HFFc6 (cell line): ENCODE measurements around the gene RELCH. TPM values are rescaled to one million over a fixed set of nuclear protein-coding genes. Genes with fewer than 3 reads are reported as not detected.
A peak's percentile ranks its signal among the peaks of the same experiment; 100 is the strongest.

ENCODE experiments used
- DNase-seq: peaks from one replicate; pipeline ENCODE4 v3.0.0-alpha.2; 2018
- H3K27ac Mint-ChIP-seq: 2 replicates; pipeline ENCODE4 v1.8.0; 2020; ENCODE audit warnings: mild to moderate bottlenecking, mixed read lengths
- H3K27me3 Mint-ChIP-seq: 2 replicates; pipeline ENCODE4 v1.8.0; 2021; ENCODE audit warnings: mild to moderate bottlenecking, moderate library complexity, mixed read lengths; ENCODE audit not compliant: insufficient read depth
- H3K36me3 Mint-ChIP-seq: 2 replicates; pipeline ENCODE4 v1.8.0; 2021; ENCODE audit warnings: low read depth, mixed read lengths
- H3K4me1 Mint-ChIP-seq: 2 replicates; pipeline ENCODE4 v1.8.0; 2020; ENCODE audit warnings: low read depth, mixed read lengths
- H3K4me3 Mint-ChIP-seq: 2 replicates; pipeline ENCODE4 v1.8.0; 2020; ENCODE audit warnings: mild to moderate bottlenecking, moderate library complexity, mixed read lengths
- H3K9me3 Mint-ChIP-seq: 2 replicates; pipeline ENCODE4 v1.8.0; 2020; ENCODE audit warnings: mild to moderate bottlenecking, mixed read lengths
- total RNA-seq, 6 experiments: library from RNA; stranded (reverse); fragmentation: NEBNext Ultra II Directional; extraction: Animal tissue kit (Norgen Biotek cat#: 25700); gene quantifications; 2 replicates in 1 of 6; 3 replicates in 5 of 6; pipeline ENCODE4 v1.2.3, GENCODE V29; 2021
- TF ChIP-seq, protein P1 (sequence below): fragments of 200-600 bp; sonication (generic); IDR thresholded peaks from 2 replicates; pipeline ENCODE4 v1.5.0; 2021; ENCODE audit warnings: antibody characterized with exemption, mild to moderate bottlenecking

RELCH gene
- total RNA-seq, 6 experiments from 2014 or later: 24.6 to 30.3 (median 26.6) TPM

DNA sequence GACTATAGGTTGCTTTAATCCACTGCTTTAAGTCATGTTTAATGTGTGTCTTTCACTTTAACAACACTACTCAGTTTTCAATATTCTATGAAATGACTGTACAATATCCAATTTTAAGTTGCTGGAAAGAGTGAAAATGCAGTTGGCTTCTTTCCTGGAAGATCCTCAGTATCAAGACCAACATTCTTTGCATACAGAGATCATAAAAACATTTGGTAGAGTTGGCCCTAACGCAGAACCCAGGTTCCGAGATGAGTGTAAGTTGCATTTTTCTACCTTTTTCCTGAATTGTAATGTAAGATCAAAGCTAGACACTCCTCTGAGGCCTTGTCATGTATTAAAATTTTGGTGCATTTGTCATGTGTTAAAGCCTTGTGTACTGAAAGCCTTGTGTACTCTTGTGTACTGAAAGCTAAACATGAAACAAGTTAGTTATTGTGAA lies 95.2 kb downstream of the RELCH start:
- Mint-ChIP-seq H3K27me3 (no peaks in the 10 kb centered on the region), H3K9me3 (no peaks in the 10 kb centered on the region)
- DNase-seq: peak; percentile 65

DNA sequence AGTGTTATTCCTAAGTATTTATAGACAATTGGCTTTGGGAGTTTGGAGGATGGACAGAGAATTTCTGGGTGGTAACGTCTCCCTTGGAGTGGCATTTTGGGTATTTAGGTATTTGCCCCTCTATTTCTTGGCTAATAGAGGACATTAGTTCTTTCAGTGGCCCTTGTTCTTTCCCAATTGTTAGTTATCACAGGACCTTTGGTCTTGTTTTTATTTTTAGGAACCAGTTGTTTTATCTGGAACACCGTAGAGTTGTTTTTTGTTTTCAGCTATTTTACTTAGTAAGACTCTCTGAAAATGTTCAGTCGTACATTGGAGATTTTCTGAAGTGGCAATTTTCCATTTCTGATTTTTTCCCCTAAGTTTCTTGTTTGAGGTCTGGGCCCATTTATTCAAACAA lies 97.6 kb downstream of the RELCH start:
- H3K27ac Mint-ChIP-seq: no peak overlapping the region
- no peak overlapping the region for H3K4me3 Mint-ChIP-seq
- TF ChIP-seq, protein P1, sequence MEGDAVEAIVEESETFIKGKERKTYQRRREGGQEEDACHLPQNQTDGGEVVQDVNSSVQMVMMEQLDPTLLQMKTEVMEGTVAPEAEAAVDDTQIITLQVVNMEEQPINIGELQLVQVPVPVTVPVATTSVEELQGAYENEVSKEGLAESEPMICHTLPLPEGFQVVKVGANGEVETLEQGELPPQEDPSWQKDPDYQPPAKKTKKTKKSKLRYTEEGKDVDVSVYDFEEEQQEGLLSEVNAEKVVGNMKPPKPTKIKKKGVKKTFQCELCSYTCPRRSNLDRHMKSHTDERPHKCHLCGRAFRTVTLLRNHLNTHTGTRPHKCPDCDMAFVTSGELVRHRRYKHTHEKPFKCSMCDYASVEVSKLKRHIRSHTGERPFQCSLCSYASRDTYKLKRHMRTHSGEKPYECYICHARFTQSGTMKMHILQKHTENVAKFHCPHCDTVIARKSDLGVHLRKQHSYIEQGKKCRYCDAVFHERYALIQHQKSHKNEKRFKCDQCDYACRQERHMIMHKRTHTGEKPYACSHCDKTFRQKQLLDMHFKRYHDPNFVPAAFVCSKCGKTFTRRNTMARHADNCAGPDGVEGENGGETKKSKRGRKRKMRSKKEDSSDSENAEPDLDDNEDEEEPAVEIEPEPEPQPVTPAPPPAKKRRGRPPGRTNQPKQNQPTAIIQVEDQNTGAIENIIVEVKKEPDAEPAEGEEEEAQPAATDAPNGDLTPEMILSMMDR: no peak
- H3K4me1 Mint-ChIP-seq: peaks cover 52% of the 10 kb centered on the region
- DNase-seq: no peak
- H3K27me3 Mint-ChIP-seq: no peaks in the 10 kb centered on the region
- peaks cover 24% of the 10 kb centered on the region for H3K36me3 Mint-ChIP-seq
- H3K9me3 Mint-ChIP-seq: no peaks in the 10 kb centered on the region

More for the DNA sequence above, 95.2 kb downstream of the RELCH start:
- Mint-ChIP-seq H3K4me1 (peaks cover 46% of the 10 kb centered on the region), H3K36me3 (peaks cover 18% of the 10 kb centered on the region), H3K27ac (peak overlapping the region; percentile 45), H3K4me3 (peak overlapping the region; percentile 63)
- TF ChIP-seq, protein P1: no peak

DNA sequence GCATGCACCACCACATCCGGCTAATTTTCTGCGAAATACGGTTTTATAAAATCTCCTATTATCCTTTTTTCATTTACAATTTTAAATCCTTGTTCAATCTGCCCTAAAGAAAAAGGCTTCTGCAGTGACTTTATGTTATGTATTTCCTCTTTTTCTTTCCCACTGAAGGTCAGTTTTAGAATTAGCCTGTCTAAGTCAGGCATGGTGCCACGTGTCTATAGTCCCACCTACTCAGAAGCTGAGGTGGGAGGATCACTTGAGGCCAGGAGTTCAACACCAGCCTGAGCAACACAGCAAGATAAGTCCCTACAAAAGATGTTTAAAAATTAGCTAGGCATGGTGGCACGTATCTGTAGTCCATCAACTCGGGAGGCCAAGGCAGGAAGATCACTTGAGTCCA lies 98.2 kb downstream of the RELCH start:
- Mint-ChIP-seq H3K4me3 (no peak overlapping the region), H3K36me3 (peaks cover 23% of the 10 kb centered on the region), H3K27ac (no peak overlapping the region), H3K27me3 (no peaks in the 10 kb centered on the region), H3K9me3 (no peaks in the 10 kb centered on the region), H3K4me1 (peaks cover 46% of the 10 kb centered on the region)
- TF ChIP-seq, protein P1: no peak
- DNase-seq: no peak

DNA sequence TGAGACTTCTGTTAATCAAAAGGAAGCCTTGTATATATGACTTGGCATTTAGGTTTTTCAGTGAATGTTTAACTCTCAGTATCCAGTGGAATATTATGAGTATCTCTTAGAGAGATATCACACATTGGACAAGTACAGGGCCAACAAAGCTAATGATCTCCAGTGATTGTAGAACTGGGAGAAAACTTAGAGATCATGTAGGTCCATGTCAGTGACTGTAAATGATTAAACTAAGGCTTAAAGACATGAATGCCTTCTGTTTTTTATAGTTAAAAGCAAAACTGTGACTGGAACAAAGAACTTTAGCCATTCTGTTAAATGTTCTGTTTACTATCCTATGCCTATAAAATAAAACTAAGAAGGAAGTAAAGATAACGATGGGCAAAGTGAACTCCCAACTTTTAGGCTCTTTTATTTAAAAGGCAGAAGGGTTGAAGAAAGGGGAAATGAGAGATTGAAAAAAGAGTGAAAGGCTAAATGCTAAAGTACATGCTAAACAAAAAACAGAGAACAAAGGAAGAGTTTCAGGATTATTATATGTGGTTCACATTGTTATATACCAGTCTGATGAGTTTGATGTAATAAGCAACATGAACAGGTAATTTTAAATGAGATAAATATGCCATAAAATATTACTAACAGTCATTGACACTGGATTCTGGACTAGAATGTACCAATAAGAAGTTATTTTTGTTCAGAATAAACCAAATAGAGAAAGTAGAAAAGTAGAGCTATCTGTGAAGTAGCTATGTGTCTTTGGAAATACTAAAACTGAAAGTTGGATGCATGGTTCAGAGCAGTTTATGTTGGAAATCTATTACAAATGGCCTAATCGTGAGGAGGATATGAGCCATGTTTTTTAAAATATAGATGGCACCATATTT lies 101.0 kb downstream of the RELCH start:
- no peaks in the 10 kb centered on the region for H3K9me3 Mint-ChIP-seq
- TF ChIP-seq, protein P1: no peak

DNA sequence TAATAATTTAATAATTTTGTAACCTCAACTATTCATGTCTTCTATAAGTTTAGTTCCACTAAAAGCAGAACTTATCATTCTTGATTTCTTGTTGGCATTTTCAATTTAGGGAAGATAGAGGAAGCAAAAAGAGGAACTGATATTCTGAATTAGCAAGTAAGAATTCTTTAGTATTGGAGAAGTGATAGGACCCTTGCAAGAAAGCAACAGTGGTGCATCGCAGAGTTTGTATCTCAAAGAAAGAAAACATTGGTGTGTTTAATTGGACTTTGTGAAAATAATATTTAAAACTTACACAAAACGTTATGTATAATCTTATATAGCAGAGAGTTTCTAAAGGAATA lies 101.6 kb downstream of the RELCH start:
- Mint-ChIP-seq H3K4me1 (peaks cover 13% of the 10 kb centered on the region), H3K9me3 (no peaks in the 10 kb centered on the region), H3K4me3 (no peak overlapping the region), H3K27ac (no peak overlapping the region), H3K27me3 (no peaks in the 10 kb centered on the region), H3K36me3 (peaks cover 19% of the 10 kb centered on the region)
- TF ChIP-seq, protein P1: no peak
- DNase-seq: no peak

More for the DNA sequence above, 101.0 kb downstream of the RELCH start:
- Mint-ChIP-seq H3K4me3 (no peak overlapping the region), H3K4me1 (peaks cover 19% of the 10 kb centered on the region), H3K27ac (no peak overlapping the region), H3K36me3 (peaks cover 23% of the 10 kb centered on the region), H3K27me3 (no peaks in the 10 kb centered on the region)
- no peak for DNase-seq
